Liver (tissue), 9 donors: ENCODE data around the gene EIF4E3. TPM values are rescaled to one million over a fixed set of nuclear protein-coding genes. Genes with fewer than 3 reads are reported as not detected.

Experiments
- DNase-seq: peaks from one replicate; pipeline ENCODE4 v3.0.0-alpha.2; 2017; ENCODE audit warnings: low spot score
- H3K27ac ChIP-seq, 2 donors: one replicate each; pipeline ENCODE4 v1.7.0; 2013; ENCODE audit warnings: inconsistent platforms in 2 of 2, low read length in 2 of 2, control low read depth in 1 of 2, low read depth in 1 of 2, mild to moderate bottlenecking in 1 of 2
- H3K27me3 ChIP-seq, 4 donors: one replicate each; pipeline versions ENCODE4 v1.6.1 to v1.7.0; 2013; ENCODE audit warnings: low read length in 3 of 4, inconsistent platforms in 1 of 4, mild to moderate bottlenecking in 1 of 4, moderate library complexity in 1 of 4; ENCODE audit not compliant: control insufficient read depth in 4 of 4, insufficient read depth in 4 of 4
- H3K36me3 ChIP-seq, 4 donors: one replicate each; pipeline versions ENCODE4 v1.6.1 to v1.7.0; 2013; ENCODE audit warnings: low read length in 3 of 4, mild to moderate bottlenecking in 3 of 4, low read depth in 1 of 4, moderate library complexity in 1 of 4; ENCODE audit not compliant: control insufficient read depth in 4 of 4, insufficient read depth in 3 of 4
- H3K4me1 ChIP-seq, 4 donors: one replicate each; pipeline versions ENCODE4 v1.6.1 to v1.7.0; 2013; ENCODE audit warnings: low read length in 3 of 4, mild to moderate bottlenecking in 3 of 4, moderate library complexity in 1 of 4; ENCODE audit not compliant: control insufficient read depth in 4 of 4, insufficient read depth in 4 of 4
- H3K4me3 ChIP-seq, 3 donors: one replicate each; pipeline versions ENCODE4 v1.6.1 to v1.7.0; 2013; ENCODE audit warnings: low read length in 3 of 3, control low read depth in 1 of 3, low read depth in 1 of 3, mild to moderate bottlenecking in 1 of 3
- H3K9ac ChIP-seq, 2 donors: one replicate each; pipeline ENCODE4 v1.7.0; 2013; ENCODE audit warnings: low read length in 2 of 2, mild to moderate bottlenecking in 2 of 2, moderate library complexity in 2 of 2, control low read depth in 1 of 2, low read depth in 1 of 2
- H3K9me3 ChIP-seq, 4 donors: one replicate each; pipeline versions ENCODE4 v1.6.1 to v1.7.0; 2013; ENCODE audit warnings: low read length in 3 of 4; ENCODE audit not compliant: control insufficient read depth in 4 of 4
- EGR1 ChIP-seq, 2 donors: IDR thresholded peaks; 2 replicates each; pipeline ENCODE4 v1.6.1; 2016 to 2018; ENCODE audit warnings: antibody characterized with exemption in 2 of 2, low read depth in 2 of 2
- FOXA1 ChIP-seq: IDR thresholded peaks from 2 replicates; pipeline ENCODE4 v1.6.1; 2016; ENCODE audit warnings: antibody characterized with exemption
- FOXA2 ChIP-seq: IDR thresholded peaks from 2 replicates; pipeline ENCODE4 v1.6.1; 2016; ENCODE audit warnings: antibody characterized with exemption
- GABPA ChIP-seq, 2 donors: IDR thresholded peaks in 1 of 2; conservative IDR thresholded peaks in 1 of 2; 2 replicates each; pipeline ENCODE4 v1.6.1; 2016; ENCODE audit warnings: antibody characterized with exemption in 2 of 2, mild to moderate bottlenecking in 1 of 2, moderate library complexity in 1 of 2
- HNF4A ChIP-seq, 2 donors: conservative IDR thresholded peaks; 2 replicates each; pipeline ENCODE4 v1.6.1; 2016; ENCODE audit warnings: antibody characterized with exemption in 2 of 2, mild to moderate bottlenecking in 2 of 2
- HNF4G ChIP-seq: IDR thresholded peaks from 2 replicates; pipeline ENCODE4 v1.6.1; 2016; ENCODE audit warnings: antibody characterized with exemption
- JUND ChIP-seq, 2 donors: IDR thresholded peaks; 2 replicates each; pipeline ENCODE4 v1.6.1; 2016; ENCODE audit warnings: antibody characterized with exemption in 2 of 2
- NR2F2 ChIP-seq: IDR thresholded peaks from 2 replicates; pipeline ENCODE4 v1.6.1; 2016; ENCODE audit warnings: antibody characterized with exemption
- RAD21 ChIP-seq, 2 donors: IDR thresholded peaks; 2 replicates each; pipeline ENCODE4 v1.6.1; 2016; ENCODE audit warnings: antibody characterized with exemption in 2 of 2, mild to moderate bottlenecking in 2 of 2
- RXRA ChIP-seq, 2 donors: IDR thresholded peaks; 2 replicates each; pipeline ENCODE4 v1.6.1; 2017 to 2018; ENCODE audit warnings: antibody characterized with exemption in 2 of 2, mild to moderate bottlenecking in 1 of 2
- YY1 ChIP-seq: IDR thresholded peaks from 2 replicates; pipeline ENCODE4 v1.6.1; 2016; ENCODE audit warnings: antibody characterized with exemption, mild to moderate bottlenecking
- WGBS: extraction: QIAGEN DNeasy Blood & Tissue Kit; methylation state at CpG from one replicate; pipeline ENCODE4 v1.1.7; 2013; 5-methylcytosine and 5-hydroxymethylcytosine counted together
- polyA plus RNA-seq, 2 donors: library from polyadenylated mRNA; stranded (reverse) in 1 of 2; unstranded in 1 of 2; fragments of 200-250 nt in 1 of 2; fragments of >200 nt in 1 of 2; fragmentation: Nextera tagmentation in 1 of 2; extraction: Ambion mirVana in 1 of 2; gene quantifications; one replicate each; pipeline versions ENCODE4 v1.2.1 to v1.2.3, GENCODE V29; 2013 to 2015
- total RNA-seq, 2 donors: library from RNA; depleted of rRNA; stranded (reverse); fragments of >200 nt; gene quantifications; one replicate each; pipeline ENCODE4 v1.2.3, GENCODE V29; 2014
- TF ChIP-seq, protein P1 (sequence below): IDR thresholded peaks from 2 replicates; pipeline ENCODE4 v1.6.1; 2016; ENCODE audit warnings: antibody characterized with exemption
- TF ChIP-seq, protein P2 (sequence below): IDR thresholded peaks from 2 replicates; pipeline ENCODE4 v1.6.1; 2016; ENCODE audit warnings: antibody characterized with exemption
- TF ChIP-seq, protein P3 (sequence below): IDR thresholded peaks from 2 replicates; pipeline ENCODE4 v1.6.1; 2016; ENCODE audit warnings: antibody characterized with exemption
- TF ChIP-seq, protein P4 (sequence below): fragments of 150-350 bp; IDR thresholded peaks from 2 replicates; pipeline ENCODE4 v1.5.1; 2017; ENCODE audit warnings: improper control_type of control experiment, low read depth, low read length; ENCODE audit not compliant: missing input control
- donor health status: healthy.
- donor health status: healthy.
- donor health status: healthy.
- donor health status: healthy.
- donor health status: healthy.

EIF4E3 gene
- total and polyA plus RNA-seq, 4 donors, result 1.1 to 4.0 (median 2.6) TPM

DNA sequence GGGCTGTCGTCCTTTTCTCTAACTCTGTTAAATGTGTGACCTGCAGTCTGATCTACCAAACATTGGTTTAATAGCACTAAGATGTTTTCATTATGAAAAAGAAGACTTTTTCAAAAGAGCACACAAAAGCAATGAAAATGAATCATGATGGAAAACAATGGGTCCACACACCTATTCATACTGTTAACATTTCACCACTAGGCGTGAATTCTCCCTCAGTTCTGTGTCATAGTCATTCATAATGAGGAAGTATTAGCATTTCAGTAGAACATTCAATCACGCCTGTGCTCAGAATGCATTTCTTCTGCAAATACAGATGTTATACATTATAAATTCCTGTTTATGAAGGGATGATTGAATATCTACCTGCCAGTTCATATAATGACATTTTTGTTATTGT is 35.9 kb downstream of the EIF4E3 start:
- no peak overlapping the region for H3K9ac ChIP-seq
- H3K27me3 ChIP-seq, result no peaks in the 10 kb centered on the region
- no peak overlapping the region for H3K27ac ChIP-seq
- TF ChIP-seq RAD21 (IDR thresholded peaks at IDR 0.05), result no peak
- TF ChIP-seq NR2F2, result no peak
- no peak for TF ChIP-seq JUND (IDR thresholded peaks at IDR 0.05)
- TF ChIP-seq, protein P1, sequence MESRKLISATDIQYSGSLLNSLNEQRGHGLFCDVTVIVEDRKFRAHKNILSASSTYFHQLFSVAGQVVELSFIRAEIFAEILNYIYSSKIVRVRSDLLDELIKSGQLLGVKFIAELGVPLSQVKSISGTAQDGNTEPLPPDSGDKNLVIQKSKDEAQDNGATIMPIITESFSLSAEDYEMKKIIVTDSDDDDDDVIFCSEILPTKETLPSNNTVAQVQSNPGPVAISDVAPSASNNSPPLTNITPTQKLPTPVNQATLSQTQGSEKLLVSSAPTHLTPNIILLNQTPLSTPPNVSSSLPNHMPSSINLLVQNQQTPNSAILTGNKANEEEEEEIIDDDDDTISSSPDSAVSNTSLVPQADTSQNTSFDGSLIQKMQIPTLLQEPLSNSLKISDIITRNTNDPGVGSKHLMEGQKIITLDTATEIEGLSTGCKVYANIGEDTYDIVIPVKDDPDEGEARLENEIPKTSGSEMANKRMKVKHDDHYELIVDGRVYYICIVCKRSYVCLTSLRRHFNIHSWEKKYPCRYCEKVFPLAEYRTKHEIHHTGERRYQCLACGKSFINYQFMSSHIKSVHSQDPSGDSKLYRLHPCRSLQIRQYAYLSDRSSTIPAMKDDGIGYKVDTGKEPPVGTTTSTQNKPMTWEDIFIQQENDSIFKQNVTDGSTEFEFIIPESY, result no peak
- TF ChIP-seq, protein P2, sequence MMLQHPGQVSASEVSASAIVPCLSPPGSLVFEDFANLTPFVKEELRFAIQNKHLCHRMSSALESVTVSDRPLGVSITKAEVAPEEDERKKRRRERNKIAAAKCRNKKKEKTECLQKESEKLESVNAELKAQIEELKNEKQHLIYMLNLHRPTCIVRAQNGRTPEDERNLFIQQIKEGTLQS, result no peak
- no peak for TF ChIP-seq HNF4A (conservative IDR thresholded peaks at IDR 0.05)
- TF ChIP-seq, protein P3, sequence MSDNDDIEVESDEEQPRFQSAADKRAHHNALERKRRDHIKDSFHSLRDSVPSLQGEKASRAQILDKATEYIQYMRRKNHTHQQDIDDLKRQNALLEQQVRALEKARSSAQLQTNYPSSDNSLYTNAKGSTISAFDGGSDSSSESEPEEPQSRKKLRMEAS, result no peak
- TF ChIP-seq YY1, result no peak
- TF ChIP-seq RXRA (IDR thresholded peaks at IDR 0.05), result no peak
- TF ChIP-seq HNF4G, result no peak
- TF ChIP-seq FOXA1, result no peak
- H3K36me3 ChIP-seq, result no peaks in the 10 kb centered on the region
- DNase-seq, result no peak
- H3K4me3 ChIP-seq, result no peak overlapping the region
- no peaks in the 10 kb centered on the region for H3K9me3 ChIP-seq
- 91% methylated on average over 3 of the region's 3 CpGs for WGBS
- peaks cover 0 to under 1% (median under 1%) of the 10 kb centered on the region in 4 donors for H3K4me1 ChIP-seq

DNA sequence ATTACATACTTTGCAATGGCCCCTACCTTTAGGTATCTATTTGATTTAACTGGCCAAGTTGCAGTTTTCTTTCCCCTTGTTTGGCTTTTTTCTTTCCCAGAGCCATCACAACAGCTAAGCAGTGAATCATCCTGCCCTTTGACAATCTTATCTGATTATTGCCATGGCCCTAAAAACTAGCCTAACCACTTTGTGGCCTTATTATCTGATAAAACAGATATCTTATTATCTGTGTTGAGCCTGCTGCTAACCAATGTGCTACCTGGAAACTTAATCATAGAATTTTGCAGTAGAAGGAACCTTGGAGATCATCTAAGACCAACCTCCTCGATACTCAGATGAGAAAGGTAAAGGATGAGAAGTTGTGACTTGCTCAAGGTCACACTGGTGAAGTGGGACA is 37.1 kb downstream of the EIF4E3 start:
- TF ChIP-seq, protein P4, sequence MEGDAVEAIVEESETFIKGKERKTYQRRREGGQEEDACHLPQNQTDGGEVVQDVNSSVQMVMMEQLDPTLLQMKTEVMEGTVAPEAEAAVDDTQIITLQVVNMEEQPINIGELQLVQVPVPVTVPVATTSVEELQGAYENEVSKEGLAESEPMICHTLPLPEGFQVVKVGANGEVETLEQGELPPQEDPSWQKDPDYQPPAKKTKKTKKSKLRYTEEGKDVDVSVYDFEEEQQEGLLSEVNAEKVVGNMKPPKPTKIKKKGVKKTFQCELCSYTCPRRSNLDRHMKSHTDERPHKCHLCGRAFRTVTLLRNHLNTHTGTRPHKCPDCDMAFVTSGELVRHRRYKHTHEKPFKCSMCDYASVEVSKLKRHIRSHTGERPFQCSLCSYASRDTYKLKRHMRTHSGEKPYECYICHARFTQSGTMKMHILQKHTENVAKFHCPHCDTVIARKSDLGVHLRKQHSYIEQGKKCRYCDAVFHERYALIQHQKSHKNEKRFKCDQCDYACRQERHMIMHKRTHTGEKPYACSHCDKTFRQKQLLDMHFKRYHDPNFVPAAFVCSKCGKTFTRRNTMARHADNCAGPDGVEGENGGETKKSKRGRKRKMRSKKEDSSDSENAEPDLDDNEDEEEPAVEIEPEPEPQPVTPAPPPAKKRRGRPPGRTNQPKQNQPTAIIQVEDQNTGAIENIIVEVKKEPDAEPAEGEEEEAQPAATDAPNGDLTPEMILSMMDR, result no peak
- no peak for TF ChIP-seq NR2F2
- TF ChIP-seq GABPA (IDR thresholded peaks at IDR 0.05 in 1 of 2, conservative IDR thresholded peaks at IDR 0.05 in 1 of 2), result no peak
- TF ChIP-seq, protein P2, result no peak
- no peak for TF ChIP-seq FOXA2
- TF ChIP-seq RXRA (IDR thresholded peaks at IDR 0.05), result no peak
- TF ChIP-seq, protein P3, result no peak
- no peak for TF ChIP-seq HNF4G
- TF ChIP-seq FOXA1, result no peak
- no peak for TF ChIP-seq RAD21 (IDR thresholded peaks at IDR 0.05)
- no peak for TF ChIP-seq EGR1 (IDR thresholded peaks at IDR 0.05; ENCODE audit: low read depth in 2 of 2)
- Histone ChIP-seq H3K27me3 (no peaks in the 10 kb centered on the region), H3K27ac (no peak overlapping the region), H3K36me3 (no peaks in the 10 kb centered on the region), H3K9me3 (no peaks in the 10 kb centered on the region), H3K4me3 (no peak overlapping the region), H3K4me1 (no peaks in the 10 kb centered on the region), H3K9ac (no peak overlapping the region)
- WGBS, result 89% methylated on average over 1 of the region's 1 CpG
- no peak for DNase-seq
